ENCODE results near the gene ANGEL1. TPM values are rescaled to one million over a fixed set of nuclear protein-coding genes. Genes with fewer than 3 reads are reported as not detected.

Gene ANGEL1
- total RNA-seq, 2 donors from 2014 or later = 10.7 to 15.3 TPM

GRCh38 chr14:76808990-76809389, 3.7 kb downstream of the ANGEL1 start:
- intact Hi-C loops (cut with DNase I) = no loop called here
- Histone ChIP-seq H3K4me1 (no peaks in the 10 kb centered on the region), H3K36me3 (no peaks in the 10 kb centered on the region), H3K27ac (no peak overlapping the region), H3K4me3 (no peak overlapping the region), H3K27me3 (no peaks in the 10 kb centered on the region), H3K9ac (ENCODE audit: low read depth in 2 of 2, low read length in 2 of 2) (no peak overlapping the region), H3K9me3 (no peaks in the 10 kb centered on the region)
- no peak for TF ChIP-seq CTCF (IDR thresholded peaks at IDR 0.05)
- no peak for DNase-seq

DNA sequence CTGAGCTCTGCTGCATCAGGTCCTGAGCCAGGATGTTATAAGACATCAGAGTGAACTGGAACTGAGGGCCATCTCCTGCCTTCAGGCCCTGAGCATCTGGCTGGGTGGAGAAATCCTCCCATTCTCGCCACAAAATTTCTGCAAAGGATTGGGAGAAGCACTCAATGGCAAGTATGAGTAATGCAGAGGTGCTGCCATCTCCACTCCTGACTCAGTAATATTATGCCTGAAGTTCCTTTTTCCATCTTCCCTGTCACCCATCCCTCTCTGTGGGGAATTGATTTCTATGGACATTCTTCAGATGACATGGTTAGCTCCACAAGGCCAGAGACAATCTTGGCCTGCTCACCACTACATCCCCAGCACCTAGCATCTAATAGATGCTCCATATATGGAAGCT, 4.7 kb downstream of the ANGEL1 start:
- H3K9me3 ChIP-seq = no peaks in the 10 kb centered on the region
- no peaks in the 10 kb centered on the region for H3K4me1 ChIP-seq
- DNase-seq = no peak
- H3K4me3 ChIP-seq = no peak overlapping the region
- no peak overlapping the region for H3K27ac ChIP-seq
- no peaks in the 10 kb centered on the region for H3K27me3 ChIP-seq
- intact Hi-C loops (cut with DNase I) = no loop called here
- H3K36me3 ChIP-seq = no peaks in the 10 kb centered on the region
- no peak overlapping the region for H3K9ac ChIP-seq (ENCODE audit: low read depth in 2 of 2, low read length in 2 of 2)
- TF ChIP-seq CTCF (IDR thresholded peaks at IDR 0.05) = no peak

DNA sequence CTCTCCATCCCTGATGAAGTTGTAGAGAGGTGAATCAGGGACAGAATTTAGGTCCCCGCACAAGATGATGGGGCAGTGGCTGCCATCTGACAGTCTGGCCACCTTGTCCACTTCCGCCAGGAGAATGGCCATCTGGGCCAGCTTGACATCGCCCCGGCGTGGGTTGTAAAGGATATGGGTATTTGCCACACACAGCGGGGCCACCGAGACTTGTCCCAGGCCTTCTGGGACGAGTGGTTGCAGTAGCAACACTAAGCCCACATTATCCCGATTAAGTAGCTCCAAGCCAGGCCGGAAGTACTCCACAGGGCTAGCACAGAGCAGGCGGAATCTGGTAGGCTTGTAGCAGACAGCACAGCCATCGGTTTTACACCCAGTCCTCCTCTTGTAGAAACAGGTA, 6.2 kb downstream of the ANGEL1 start:
- no peak for DNase-seq
- Histone ChIP-seq H3K27ac (no peak overlapping the region), H3K9me3 (no peaks in the 10 kb centered on the region), H3K4me1 (no peaks in the 10 kb centered on the region), H3K27me3 (no peaks in the 10 kb centered on the region), H3K9ac (ENCODE audit: low read depth in 2 of 2, low read length in 2 of 2) (no peak overlapping the region), H3K4me3 (no peak overlapping the region), H3K36me3 (no peaks in the 10 kb centered on the region)
- intact Hi-C loops (cut with DNase I) = no loop called here
- no peak for TF ChIP-seq CTCF (IDR thresholded peaks at IDR 0.05)

DNA sequence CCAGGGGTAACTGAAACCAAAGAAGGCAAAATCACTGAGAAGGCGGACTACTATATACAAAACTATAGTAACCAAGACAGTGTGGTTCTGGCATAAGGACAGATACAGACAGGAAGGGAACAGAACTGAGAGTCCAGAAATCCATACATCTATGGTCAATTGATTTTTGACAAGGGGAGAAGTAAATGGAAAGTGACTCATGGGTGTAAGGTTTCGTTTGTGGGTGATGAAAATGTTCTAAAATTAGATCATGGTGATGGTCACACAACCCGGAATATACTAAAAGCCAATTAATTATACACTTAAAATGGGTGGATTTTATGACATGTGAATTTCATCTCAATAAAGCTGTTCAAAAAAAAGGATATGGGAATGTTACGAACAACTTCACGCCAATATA, 18.7 kb downstream of the ANGEL1 start:
- no peak for DNase-seq
- Histone ChIP-seq H3K9me3 (no peaks in the 10 kb centered on the region), H3K27me3 (no peaks in the 10 kb centered on the region), H3K9ac (ENCODE audit: low read depth in 2 of 2, low read length in 2 of 2) (no peak overlapping the region), H3K36me3 (peaks cover 6% of the 10 kb centered on the region), H3K27ac (no peak overlapping the region), H3K4me1 (no peaks in the 10 kb centered on the region), H3K4me3 (no peak overlapping the region)
- TF ChIP-seq CTCF (IDR thresholded peaks at IDR 0.05) = no peak
- intact Hi-C loops (cut with DNase I) = no loop called here

DNA sequence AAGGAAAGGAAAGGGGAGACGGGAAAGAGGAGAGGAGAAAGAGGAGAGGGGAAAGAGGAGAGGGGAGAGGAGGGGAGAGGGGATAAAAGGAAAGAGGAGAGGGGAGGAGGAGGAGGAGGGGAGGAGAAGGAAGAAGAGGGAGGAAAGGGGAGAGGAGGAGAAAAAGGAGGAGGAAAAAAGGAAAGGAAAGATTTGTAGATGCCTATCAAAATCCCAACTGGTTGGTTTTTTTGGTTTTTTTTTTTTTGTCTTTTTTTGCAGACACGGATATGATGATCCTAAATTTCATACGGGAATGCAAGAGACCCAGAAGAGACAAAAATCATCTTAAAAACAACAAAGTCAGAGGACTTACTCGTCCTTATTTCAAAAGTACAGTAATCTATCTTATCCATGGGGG, 19.4 kb downstream of the ANGEL1 start:
- H3K36me3 ChIP-seq = peaks cover 6% of the 10 kb centered on the region
- no peak for DNase-seq
- TF ChIP-seq CTCF (IDR thresholded peaks at IDR 0.05) = no peak
- no peak overlapping the region for H3K4me3 ChIP-seq
- intact Hi-C loops (cut with DNase I) = no loop called here
- H3K27ac ChIP-seq = no peak overlapping the region
- H3K9me3 ChIP-seq = no peaks in the 10 kb centered on the region
- H3K27me3 ChIP-seq = no peaks in the 10 kb centered on the region
- H3K9ac ChIP-seq (ENCODE audit: low read depth in 2 of 2, low read length in 2 of 2) = no peak overlapping the region
- no peaks in the 10 kb centered on the region for H3K4me1 ChIP-seq

GRCh38 chr14:76792422-76792821, 20.3 kb downstream of the ANGEL1 start:
- Histone ChIP-seq H3K4me3 (no peak overlapping the region), H3K9me3 (no peaks in the 10 kb centered on the region), H3K9ac (ENCODE audit: low read depth in 2 of 2, low read length in 2 of 2) (no peak overlapping the region), H3K27me3 (no peaks in the 10 kb centered on the region), H3K4me1 (no peaks in the 10 kb centered on the region), H3K36me3 (peaks cover 6% of the 10 kb centered on the region), H3K27ac (no peak overlapping the region)
- no peak for TF ChIP-seq CTCF (IDR thresholded peaks at IDR 0.05)
- DNase-seq = no peak
- intact Hi-C loops (cut with DNase I) = no loop called here
